Liver (tissue), 9 donors: Measurements from ENCODE around the gene GBX2. TPM values are rescaled to one million over a fixed set of nuclear protein-coding genes. Genes with fewer than 3 reads are reported as not detected.

ENCODE experiments used
- DNase-seq: peaks from one replicate; pipeline ENCODE4 v3.0.0-alpha.2; 2017; ENCODE audit warnings: low spot score
- H3K27ac ChIP-seq, 2 donors: one replicate each; pipeline ENCODE4 v1.7.0; 2013; ENCODE audit warnings: inconsistent platforms in 2 of 2, low read length in 2 of 2, control low read depth in 1 of 2, low read depth in 1 of 2, mild to moderate bottlenecking in 1 of 2
- H3K27me3 ChIP-seq, 4 donors: one replicate each; pipeline versions ENCODE4 v1.6.1 to v1.7.0; 2013; ENCODE audit warnings: low read length in 3 of 4, inconsistent platforms in 1 of 4, mild to moderate bottlenecking in 1 of 4, moderate library complexity in 1 of 4; ENCODE audit not compliant: control insufficient read depth in 4 of 4, insufficient read depth in 4 of 4
- H3K36me3 ChIP-seq, 4 donors: one replicate each; pipeline versions ENCODE4 v1.6.1 to v1.7.0; 2013; ENCODE audit warnings: low read length in 3 of 4, mild to moderate bottlenecking in 3 of 4, low read depth in 1 of 4, moderate library complexity in 1 of 4; ENCODE audit not compliant: control insufficient read depth in 4 of 4, insufficient read depth in 3 of 4
- H3K4me1 ChIP-seq, 4 donors: one replicate each; pipeline versions ENCODE4 v1.6.1 to v1.7.0; 2013; ENCODE audit warnings: low read length in 3 of 4, mild to moderate bottlenecking in 3 of 4, moderate library complexity in 1 of 4; ENCODE audit not compliant: control insufficient read depth in 4 of 4, insufficient read depth in 4 of 4
- H3K4me3 ChIP-seq, 3 donors: one replicate each; pipeline versions ENCODE4 v1.6.1 to v1.7.0; 2013; ENCODE audit warnings: low read length in 3 of 3, control low read depth in 1 of 3, low read depth in 1 of 3, mild to moderate bottlenecking in 1 of 3
- H3K9ac ChIP-seq, 2 donors: one replicate each; pipeline ENCODE4 v1.7.0; 2013; ENCODE audit warnings: low read length in 2 of 2, mild to moderate bottlenecking in 2 of 2, moderate library complexity in 2 of 2, control low read depth in 1 of 2, low read depth in 1 of 2
- H3K9me3 ChIP-seq, 4 donors: one replicate each; pipeline versions ENCODE4 v1.6.1 to v1.7.0; 2013; ENCODE audit warnings: low read length in 3 of 4; ENCODE audit not compliant: control insufficient read depth in 4 of 4
- ATF3 ChIP-seq: IDR thresholded peaks from 2 replicates; pipeline ENCODE4 v1.6.1; 2016; ENCODE audit warnings: antibody characterized with exemption
- CTCF ChIP-seq: fragments of 150-350 bp; IDR thresholded peaks from 2 replicates; pipeline ENCODE4 v1.5.1; 2017; ENCODE audit warnings: improper control_type of control experiment, low read depth, low read length; ENCODE audit not compliant: missing input control
- EGR1 ChIP-seq, 2 donors: IDR thresholded peaks; 2 replicates each; pipeline ENCODE4 v1.6.1; 2016 to 2018; ENCODE audit warnings: antibody characterized with exemption in 2 of 2, low read depth in 2 of 2
- FOXA1 ChIP-seq: IDR thresholded peaks from 2 replicates; pipeline ENCODE4 v1.6.1; 2016; ENCODE audit warnings: antibody characterized with exemption
- GABPA ChIP-seq, 2 donors: IDR thresholded peaks in 1 of 2; conservative IDR thresholded peaks in 1 of 2; 2 replicates each; pipeline ENCODE4 v1.6.1; 2016; ENCODE audit warnings: antibody characterized with exemption in 2 of 2, mild to moderate bottlenecking in 1 of 2, moderate library complexity in 1 of 2
- HNF4A ChIP-seq, 2 donors: conservative IDR thresholded peaks; 2 replicates each; pipeline ENCODE4 v1.6.1; 2016; ENCODE audit warnings: antibody characterized with exemption in 2 of 2, mild to moderate bottlenecking in 2 of 2
- HNF4G ChIP-seq: IDR thresholded peaks from 2 replicates; pipeline ENCODE4 v1.6.1; 2016; ENCODE audit warnings: antibody characterized with exemption
- JUND ChIP-seq, 2 donors: IDR thresholded peaks; 2 replicates each; pipeline ENCODE4 v1.6.1; 2016; ENCODE audit warnings: antibody characterized with exemption in 2 of 2
- MAX ChIP-seq: IDR thresholded peaks from 2 replicates; pipeline ENCODE4 v1.6.1; 2016; ENCODE audit warnings: antibody characterized with exemption
- RAD21 ChIP-seq, 2 donors: IDR thresholded peaks; 2 replicates each; pipeline ENCODE4 v1.6.1; 2016; ENCODE audit warnings: antibody characterized with exemption in 2 of 2, mild to moderate bottlenecking in 2 of 2
- RXRA ChIP-seq, 2 donors: IDR thresholded peaks; 2 replicates each; pipeline ENCODE4 v1.6.1; 2017 to 2018; ENCODE audit warnings: antibody characterized with exemption in 2 of 2, mild to moderate bottlenecking in 1 of 2
- TAF1 ChIP-seq: conservative IDR thresholded peaks from 2 replicates; pipeline ENCODE4 v1.6.1; 2016; ENCODE audit warnings: antibody characterized with exemption, mild to moderate bottlenecking
- YY1 ChIP-seq: IDR thresholded peaks from 2 replicates; pipeline ENCODE4 v1.6.1; 2016; ENCODE audit warnings: antibody characterized with exemption, mild to moderate bottlenecking
- ZBTB33 ChIP-seq: IDR thresholded peaks from 2 replicates; pipeline ENCODE4 v1.6.1; 2016; ENCODE audit warnings: antibody characterized with exemption
- WGBS: extraction: QIAGEN DNeasy Blood & Tissue Kit; methylation state at CpG from one replicate; pipeline ENCODE4 v1.1.7; 2013; 5-methylcytosine and 5-hydroxymethylcytosine counted together
- polyA plus RNA-seq, 2 donors: library from polyadenylated mRNA; stranded (reverse) in 1 of 2; unstranded in 1 of 2; fragments of 200-250 nt in 1 of 2; fragments of >200 nt in 1 of 2; fragmentation: Nextera tagmentation in 1 of 2; extraction: Ambion mirVana in 1 of 2; gene quantifications; one replicate each; pipeline versions ENCODE4 v1.2.1 to v1.2.3, GENCODE V29; 2013 to 2015
- total RNA-seq, 2 donors: library from RNA; depleted of rRNA; stranded (reverse); fragments of >200 nt; gene quantifications; one replicate each; pipeline ENCODE4 v1.2.3, GENCODE V29; 2014
- donor health status: healthy.
- donor health status: healthy.
- donor health status: healthy.
- donor health status: healthy.
- donor health status: healthy.

GBX2 gene
- total and polyA plus RNA-seq, 4 donors: not detected

DNA sequence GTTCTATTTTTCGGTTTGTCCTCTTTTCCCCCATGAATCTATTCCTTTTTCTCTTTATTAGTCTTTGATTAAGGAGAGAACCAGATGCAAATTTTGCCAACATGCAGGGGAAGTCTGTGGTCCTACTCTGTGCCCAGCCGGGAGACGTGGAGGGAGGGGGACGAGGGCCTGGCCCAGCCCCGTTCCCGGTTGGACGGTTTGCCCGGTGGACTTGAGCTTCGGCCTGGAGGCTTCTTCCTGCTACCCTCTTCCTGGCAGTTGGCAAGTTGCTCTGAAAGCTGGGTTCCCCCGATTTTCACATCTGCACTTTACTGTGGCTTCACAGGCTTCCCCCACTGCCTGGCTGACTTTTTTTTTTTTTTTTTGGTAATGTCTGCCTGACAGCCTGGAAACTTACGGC lies 39.3 kb upstream of the GBX2 start:
- WGBS: 81% methylated on average over 11 of the region's 11 CpGs
- no peak for TF ChIP-seq HNF4A (conservative IDR thresholded peaks at IDR 0.05)
- peaks cover 3 to 14% (median 8%) of the 10 kb centered on the region in 4 donors for H3K9me3 ChIP-seq
- no peak for DNase-seq
- H3K27ac ChIP-seq: no peak overlapping the region
- no peaks in the 10 kb centered on the region for H3K4me1 ChIP-seq
- peaks cover 0 to 5% (median 2%) of the 10 kb centered on the region in 4 donors for H3K27me3 ChIP-seq
- H3K9ac ChIP-seq: no peak overlapping the region
- no peak overlapping the region for H3K4me3 ChIP-seq
- H3K36me3 ChIP-seq: no peaks in the 10 kb centered on the region

DNA sequence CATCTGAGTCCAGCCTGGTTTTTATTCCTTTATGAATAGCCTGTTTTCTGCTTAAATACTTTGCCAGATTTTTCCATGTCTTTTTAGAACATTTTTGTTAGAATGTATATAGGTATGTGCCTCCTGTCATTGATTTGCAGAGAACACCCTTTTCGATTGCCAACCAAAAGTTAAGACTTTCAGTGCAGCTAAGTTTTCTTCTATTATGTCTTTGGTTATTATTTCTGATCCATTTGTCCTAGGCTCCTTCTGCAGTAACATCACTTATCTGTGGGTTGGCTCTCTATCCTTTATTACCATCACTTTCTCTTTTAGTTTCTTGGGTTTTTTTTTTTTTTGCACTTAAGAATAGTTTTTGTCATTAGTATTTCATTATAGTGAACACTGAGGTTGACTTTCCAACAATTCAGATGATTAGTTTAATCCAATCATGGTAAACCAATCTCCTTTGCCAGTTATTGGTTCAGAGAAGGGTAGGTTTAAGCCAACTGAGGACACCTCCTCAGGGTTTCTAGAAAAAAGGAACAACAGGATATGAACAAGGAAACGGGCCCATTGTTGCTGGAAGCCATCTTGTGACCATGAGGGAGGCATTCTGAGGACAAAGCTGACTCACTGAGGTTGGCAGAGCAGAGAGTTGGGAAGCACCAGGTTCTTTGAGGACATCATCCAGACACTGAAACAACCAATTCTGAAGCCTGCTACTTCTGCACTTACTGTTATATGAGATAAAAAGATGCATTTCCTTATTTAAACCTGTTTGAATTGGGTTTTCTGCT lies 37.9 kb upstream of the GBX2 start:
- H3K9me3 ChIP-seq: peaks cover 3 to 14% (median 8%) of the 10 kb centered on the region in 4 donors
- H3K4me3 ChIP-seq: no peak overlapping the region
- no peak for DNase-seq
- H3K4me1 ChIP-seq: no peaks in the 10 kb centered on the region
- H3K27me3 ChIP-seq: peaks cover 0 to 3% (median 0%) of the 10 kb centered on the region in 4 donors
- no peak for TF ChIP-seq GABPA (IDR thresholded peaks at IDR 0.05 in 1 of 2, conservative IDR thresholded peaks at IDR 0.05 in 1 of 2)
- TF ChIP-seq ZBTB33: no peak
- TF ChIP-seq RAD21 (IDR thresholded peaks at IDR 0.05): no peak
- no peak for TF ChIP-seq TAF1
- no peak for TF ChIP-seq JUND (IDR thresholded peaks at IDR 0.05)
- no peak for TF ChIP-seq YY1
- TF ChIP-seq CTCF: no peak
- no peak for TF ChIP-seq HNF4A (conservative IDR thresholded peaks at IDR 0.05)
- no peak for TF ChIP-seq HNF4G
- no peak for TF ChIP-seq MAX
- no peak for TF ChIP-seq EGR1 (IDR thresholded peaks at IDR 0.05; ENCODE audit: low read depth in 2 of 2)
- TF ChIP-seq ATF3: no peak
- TF ChIP-seq RXRA (IDR thresholded peaks at IDR 0.05): no peak
- no peak for TF ChIP-seq FOXA1
- no peak overlapping the region for H3K27ac ChIP-seq
- no peaks in the 10 kb centered on the region for H3K36me3 ChIP-seq
- H3K9ac ChIP-seq: no peak overlapping the region
- 65% methylated on average over 2 of the region's 2 CpGs for WGBS
